ENCODE results near the gene OR10H4. TPM values are rescaled to one million over a fixed set of nuclear protein-coding genes. Genes with fewer than 3 reads are reported as not detected.

Gene OR10H4
- total and polyA plus RNA-seq, 7 donors, result not detected

GRCh38 chr19:15905026-15905425 is 43.8 kb upstream of the OR10H4 start:
- no peak for TF ChIP-seq POLR2A (IDR thresholded peaks at IDR 0.05)
- TF ChIP-seq EP300 (IDR thresholded peaks at IDR 0.05), result no peak
- no peak for TF ChIP-seq CTCF (IDR thresholded peaks at IDR 0.05)
- TF ChIP-seq POLR2AphosphoS5 (IDR thresholded peaks at IDR 0.05), result no peak
- no peak for DNase-seq
- intact Hi-C loops (cut with DNase I), result no loop called here
- H3K36me3 ChIP-seq, result no peaks in the 10 kb centered on the region
- H3K4me1 ChIP-seq, result no peaks in the 10 kb centered on the region
- H3K27ac ChIP-seq, result no peak overlapping the region
- H3K4me3 ChIP-seq, result no peak overlapping the region
- peaks cover 0 to 51% (median 0%) of the 10 kb centered on the region in 3 donors for H3K27me3 ChIP-seq
- peaks cover 0 to 2% (median 0%) of the 10 kb centered on the region in 4 donors for H3K9me3 ChIP-seq

GRCh38 chr19:15911599-15912235 is 37.1 kb upstream of the OR10H4 start:
- no peak for DNase-seq
- intact Hi-C loops (cut with DNase I), result no loop called here
- no peak overlapping the region for H3K4me3 ChIP-seq
- TF ChIP-seq POLR2AphosphoS5 (IDR thresholded peaks at IDR 0.05) (no peak), EP300 (IDR thresholded peaks at IDR 0.05) (no peak), POLR2A (IDR thresholded peaks at IDR 0.05) (no peak), CTCF (IDR thresholded peaks at IDR 0.05) (no peak)
- no peak overlapping the region for H3K27ac ChIP-seq
- no peaks in the 10 kb centered on the region for H3K36me3 ChIP-seq
- H3K4me1 ChIP-seq, result peaks cover 0 to 7% (median 2%) of the 10 kb centered on the region in 4 donors
- H3K9me3 ChIP-seq, result peaks cover 0 to 8% (median 8%) of the 10 kb centered on the region in 4 donors
- H3K27me3 ChIP-seq, result peaks cover 8 to 86% (median 31%) of the 10 kb centered on the region in 3 donors
- WGBS, 2 donors, result 3 to 77% methylated on average over 44 of the region's 44 CpGs

GRCh38 chr19:15913384-15913783 is 35.4 kb upstream of the OR10H4 start:
- peaks cover 8 to 74% (median 31%) of the 10 kb centered on the region in 3 donors for H3K27me3 ChIP-seq
- H3K9me3 ChIP-seq, result peaks cover 0 to 8% (median 8%) of the 10 kb centered on the region in 4 donors
- intact Hi-C loops (cut with DNase I), result no loop called here
- no peaks in the 10 kb centered on the region for H3K36me3 ChIP-seq
- WGBS, 2 donors, result 65 to 78% methylated on average over 6 of the region's 6 CpGs
- TF ChIP-seq POLR2AphosphoS5 (IDR thresholded peaks at IDR 0.05) (no peak), POLR2A (IDR thresholded peaks at IDR 0.05) (no peak), CTCF (IDR thresholded peaks at IDR 0.05) (no peak)
- no peak overlapping the region for H3K4me3 ChIP-seq
- no peak overlapping the region for H3K27ac ChIP-seq
- DNase-seq, result no peak
- H3K4me1 ChIP-seq, result peaks cover 0 to 7% (median 2%) of the 10 kb centered on the region in 4 donors

- Histone ChIP-seq H3K36me3 (no peaks in the 10 kb centered on the region), H3K27ac (no peak overlapping the region), H3K9me3 (peaks cover 0 to 8% (median 8%) of the 10 kb centered on the region in 4 donors), H3K4me1 (peaks cover 0 to 7% (median 2%) of the 10 kb centered on the region in 4 donors), H3K4me3 (no peak overlapping the region), H3K27me3 (peaks cover 8 to 69% (median 31%) of the 10 kb centered on the region in 3 donors)
- WGBS, 2 donors, result 90 to 96% methylated on average over 8 of the region's 8 CpGs
- TF ChIP-seq POLR2A (IDR thresholded peaks at IDR 0.05), result no peak
- no peak for TF ChIP-seq EP300 (IDR thresholded peaks at IDR 0.05)
- TF ChIP-seq CTCF (IDR thresholded peaks at IDR 0.05), result no peak
- TF ChIP-seq POLR2AphosphoS5 (IDR thresholded peaks at IDR 0.05), result no peak
- no peak for DNase-seq
- intact Hi-C loops (cut with DNase I), result no loop called here
Measured at GRCh38 chr19:15913830-15914229, 35.0 kb upstream of the OR10H4 start.

GRCh38 chr19:15915109-15915508 is 33.7 kb upstream of the OR10H4 start:
- H3K9me3 ChIP-seq, result peaks cover 0 to 8% (median 8%) of the 10 kb centered on the region in 4 donors
- no peak for TF ChIP-seq EP300 (IDR thresholded peaks at IDR 0.05)
- TF ChIP-seq POLR2A (IDR thresholded peaks at IDR 0.05), result no peak
- TF ChIP-seq POLR2AphosphoS5 (IDR thresholded peaks at IDR 0.05), result no peak
- no peak for TF ChIP-seq CTCF (IDR thresholded peaks at IDR 0.05)
- peaks cover 0 to 7% (median 2%) of the 10 kb centered on the region in 4 donors for H3K4me1 ChIP-seq
- H3K36me3 ChIP-seq, result no peaks in the 10 kb centered on the region
- H3K27me3 ChIP-seq, result peaks cover 8 to 57% (median 31%) of the 10 kb centered on the region in 3 donors
- DNase-seq, result no peak
- no peak overlapping the region for H3K4me3 ChIP-seq
- no peak overlapping the region for H3K27ac ChIP-seq
- 94% methylated on average over 2 of the region's 2 CpGs for WGBS, 2 donors
- intact Hi-C loops (cut with DNase I), result no loop called here
